NCI-H748 treated with DMSO at 0.1 percent for 48 hours (cell line): ENCODE measurements around the gene OR2V2.
"Not testable (repeated sequence)": the region's sequence is repeated elsewhere in the genome, so short reads cannot be mapped to it uniquely, and the experiment has no call there.

ENCODE experiments used
- DNase-seq: peaks from one replicate; lab custom pipeline; 2025; lab: John Stamatoyannopoulos, UW

Gene OR2V2, protein sequence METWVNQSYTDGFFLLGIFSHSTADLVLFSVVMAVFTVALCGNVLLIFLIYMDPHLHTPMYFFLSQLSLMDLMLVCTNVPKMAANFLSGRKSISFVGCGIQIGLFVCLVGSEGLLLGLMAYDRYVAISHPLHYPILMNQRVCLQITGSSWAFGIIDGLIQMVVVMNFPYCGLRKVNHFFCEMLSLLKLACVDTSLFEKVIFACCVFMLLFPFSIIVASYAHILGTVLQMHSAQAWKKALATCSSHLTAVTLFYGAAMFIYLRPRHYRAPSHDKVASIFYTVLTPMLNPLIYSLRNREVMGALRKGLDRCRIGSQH

DNA sequence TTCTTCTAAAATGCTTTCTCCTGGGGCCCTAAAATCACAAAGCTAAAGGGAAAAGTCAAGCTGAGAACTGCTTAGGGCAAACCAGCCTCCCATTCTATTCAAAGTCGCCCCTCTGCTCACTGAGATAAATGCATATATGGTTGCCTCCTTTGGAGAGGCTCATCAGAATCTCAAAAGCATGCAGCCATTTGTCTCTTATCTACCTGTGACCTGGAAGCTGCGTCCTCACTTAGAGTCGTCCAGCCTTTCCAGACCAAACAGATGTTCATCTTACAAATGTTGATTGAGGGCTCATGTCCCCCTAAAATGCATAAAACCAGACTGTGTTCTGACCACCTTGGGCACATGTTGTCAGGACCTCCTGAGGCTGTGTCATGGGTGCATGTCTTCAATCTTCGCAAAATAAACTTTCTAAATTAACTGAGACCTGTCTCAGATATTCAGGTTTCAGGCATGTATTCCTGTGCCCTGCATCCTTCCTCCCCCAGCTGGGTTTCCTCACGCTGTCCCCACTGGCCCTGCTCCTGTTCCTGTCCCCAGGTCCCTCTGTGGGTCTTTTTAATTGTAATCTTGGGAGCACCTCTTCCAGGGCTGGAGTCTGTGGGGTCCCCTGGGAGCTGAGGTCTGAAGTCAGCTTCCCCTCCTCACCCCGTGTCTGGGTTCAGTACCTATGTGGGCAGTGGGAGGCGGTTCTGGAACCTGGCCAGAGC, at the start of gene OR2V2:
OR2V2 (plus strand) TSS at position 660 of the 710 bp plus-strand sequence. CDS start 7,357 bp downstream, outside the sequence.
- DNase-seq: not testable (repeated sequence)

DNA sequence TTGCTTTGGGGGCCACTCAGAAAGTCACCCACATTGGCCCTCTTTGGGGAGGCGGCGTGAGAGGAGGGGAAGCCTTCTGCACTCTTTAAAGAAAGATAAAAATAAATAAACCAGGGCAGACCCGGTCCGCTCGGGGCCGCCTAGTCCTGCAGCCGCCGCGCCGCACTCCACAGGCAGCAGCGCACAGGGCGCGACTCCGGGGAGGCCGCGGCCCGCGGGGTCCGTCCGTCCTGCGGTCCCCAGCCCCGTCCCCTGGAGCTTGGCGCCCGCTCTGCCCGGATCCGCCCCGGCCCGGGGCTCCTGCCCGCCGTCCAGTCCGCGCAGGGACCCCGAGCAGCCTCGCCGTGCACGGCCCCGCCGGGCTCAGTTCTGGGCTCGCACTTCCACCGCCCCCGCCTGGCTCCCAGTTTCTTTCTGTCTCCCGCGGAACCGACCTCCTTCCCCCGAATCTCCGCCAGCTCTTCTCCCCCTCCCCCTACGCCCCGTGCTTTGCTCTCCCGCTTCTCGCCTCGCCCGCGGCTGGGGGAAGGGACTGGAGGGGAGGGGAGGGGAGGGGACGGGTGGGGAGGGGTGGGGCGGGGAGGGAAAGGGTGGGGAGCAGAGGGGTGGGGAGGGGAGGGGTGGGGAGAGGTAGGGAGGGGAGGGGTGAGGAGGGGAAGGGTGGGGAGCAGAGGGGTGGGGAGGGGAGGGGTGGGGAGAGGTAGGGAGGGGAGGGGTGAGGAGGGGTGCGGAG, 49.5 kb upstream of the OR2V2 start:
- not testable (repeated sequence) for DNase-seq

DNA sequence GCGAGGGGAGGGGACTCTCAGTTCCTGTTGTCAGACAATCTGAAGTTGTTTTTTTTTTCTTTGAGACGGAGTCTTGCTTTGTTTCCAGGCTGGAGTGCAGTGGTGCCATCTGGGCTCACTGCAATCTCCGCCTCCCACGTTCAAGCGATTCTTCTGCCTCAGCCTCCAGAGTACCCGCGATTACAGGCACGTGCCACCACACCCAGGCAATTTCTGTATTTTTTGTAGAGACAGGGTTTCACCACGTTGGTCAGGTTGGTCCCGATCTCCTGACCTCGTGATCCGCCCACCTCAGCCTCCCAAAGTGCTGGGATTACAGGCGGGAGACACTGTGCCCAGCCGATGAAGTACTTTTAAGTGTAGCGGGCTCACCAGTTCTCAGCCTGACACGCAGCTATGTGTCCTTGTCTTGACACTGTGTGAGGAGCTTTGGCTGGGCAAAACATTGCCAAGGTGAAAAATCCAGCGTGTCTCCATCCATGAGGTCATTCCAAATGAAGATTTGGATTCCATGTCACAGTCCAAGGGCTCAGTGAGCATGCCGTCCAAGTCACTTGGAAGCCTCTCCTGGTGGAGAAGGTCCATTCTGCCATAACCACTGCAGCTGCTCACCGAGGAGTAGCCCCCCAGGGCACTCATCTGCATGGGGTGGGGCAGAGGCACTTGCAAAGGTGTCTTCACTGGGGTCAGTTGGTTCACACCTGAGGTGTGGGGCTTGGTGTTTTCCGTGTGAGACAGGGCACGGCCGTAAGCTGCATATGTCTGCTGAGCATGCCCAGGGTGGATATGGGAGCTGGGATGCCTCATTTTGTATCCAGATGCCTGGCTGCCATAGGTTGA, 48.4 kb upstream of the OR2V2 start:
- no peak for DNase-seq

DNA sequence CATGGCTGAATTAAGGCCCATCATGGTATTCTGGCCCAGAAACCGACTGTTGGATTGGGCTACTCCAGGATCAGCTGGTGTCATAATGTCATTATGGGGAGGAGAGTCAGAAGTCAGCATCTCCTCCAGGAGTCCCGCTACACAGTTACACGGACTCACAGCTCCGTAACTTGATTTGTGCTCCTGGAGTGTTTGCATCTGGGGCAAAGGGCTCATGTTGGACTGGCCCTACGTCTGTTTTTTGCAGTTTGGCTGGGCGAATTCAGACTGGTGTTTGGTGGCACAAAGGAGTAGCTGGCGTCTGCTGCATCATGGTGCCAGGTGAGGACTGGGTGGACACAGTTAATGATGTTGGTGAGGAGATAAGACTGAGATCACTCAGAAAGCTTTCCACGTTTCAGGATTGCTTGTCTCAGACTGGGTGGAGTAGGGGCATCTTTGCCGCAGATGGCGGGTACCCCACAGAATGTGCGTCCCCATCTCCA, 47.7 kb upstream of the OR2V2 start:
- DNase-seq: no peak

DNA sequence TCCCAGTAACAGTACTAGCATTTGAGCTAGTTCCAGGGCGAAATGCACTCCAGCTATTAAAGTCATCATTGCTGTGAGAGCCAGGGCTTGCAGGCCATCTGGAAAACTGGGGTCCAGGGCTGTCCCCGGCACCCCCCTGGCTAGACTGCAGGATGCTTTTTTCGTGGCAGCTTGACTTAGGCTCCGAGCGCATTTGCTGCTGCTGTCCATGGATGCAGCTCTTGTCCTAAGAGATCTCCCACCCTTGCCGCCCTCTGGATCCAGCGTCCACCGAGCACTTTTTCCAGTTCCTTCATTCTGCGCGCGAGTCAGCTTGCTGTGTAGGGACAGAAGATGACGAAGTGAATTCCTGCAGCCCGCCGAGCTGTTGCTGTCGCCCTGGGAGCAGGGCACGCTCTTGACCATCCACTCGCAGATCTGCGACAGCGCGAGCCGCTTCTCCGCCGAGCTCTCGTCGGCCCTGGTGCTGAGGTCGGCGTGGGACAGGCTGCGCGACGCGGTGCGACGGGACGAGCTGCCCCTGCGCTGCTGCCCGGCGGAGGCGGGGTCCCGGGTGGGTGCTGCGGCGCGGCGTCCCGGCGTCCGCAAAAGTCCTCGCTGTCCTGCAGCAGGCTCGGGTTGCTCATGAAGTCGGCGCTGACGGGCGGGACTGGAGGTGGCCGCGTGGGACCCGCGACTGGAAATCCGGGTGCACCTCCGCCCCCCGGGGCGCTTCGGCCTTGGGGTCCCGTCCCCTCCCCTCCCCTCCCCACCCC, 47.1 kb upstream of the OR2V2 start:
- no peak for DNase-seq

DNA sequence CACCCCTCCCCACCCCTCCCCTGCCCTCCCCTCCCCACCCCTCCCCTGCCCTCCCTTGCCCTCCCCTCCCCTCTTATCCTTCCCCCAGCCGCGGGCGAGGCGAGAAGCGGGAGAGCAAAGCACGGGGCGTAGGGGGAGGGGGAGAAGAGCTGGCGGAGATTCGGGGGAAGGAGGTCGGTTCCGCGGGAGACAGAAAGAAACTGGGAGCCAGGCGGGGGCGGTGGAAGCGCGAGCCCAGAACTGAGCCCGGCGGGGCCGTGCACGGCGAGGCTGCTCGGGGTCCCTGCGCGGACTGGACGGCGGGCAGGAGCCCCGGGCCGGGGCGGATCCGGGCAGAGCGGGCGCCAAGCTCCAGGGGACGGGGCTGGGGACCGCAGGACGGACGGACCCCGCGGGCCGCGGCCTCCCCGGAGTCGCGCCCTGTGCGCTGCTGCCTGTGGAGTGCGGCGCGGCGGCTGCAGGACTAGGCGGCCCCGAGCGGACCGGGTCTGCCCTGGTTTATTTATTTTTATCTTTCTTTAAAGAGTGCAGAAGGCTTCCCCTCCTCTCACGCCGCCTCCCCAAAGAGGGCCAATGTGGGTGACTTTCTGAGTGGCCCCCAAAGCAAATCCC, 46.2 kb upstream of the OR2V2 start:
- DNase-seq: not testable (repeated sequence)

DNA sequence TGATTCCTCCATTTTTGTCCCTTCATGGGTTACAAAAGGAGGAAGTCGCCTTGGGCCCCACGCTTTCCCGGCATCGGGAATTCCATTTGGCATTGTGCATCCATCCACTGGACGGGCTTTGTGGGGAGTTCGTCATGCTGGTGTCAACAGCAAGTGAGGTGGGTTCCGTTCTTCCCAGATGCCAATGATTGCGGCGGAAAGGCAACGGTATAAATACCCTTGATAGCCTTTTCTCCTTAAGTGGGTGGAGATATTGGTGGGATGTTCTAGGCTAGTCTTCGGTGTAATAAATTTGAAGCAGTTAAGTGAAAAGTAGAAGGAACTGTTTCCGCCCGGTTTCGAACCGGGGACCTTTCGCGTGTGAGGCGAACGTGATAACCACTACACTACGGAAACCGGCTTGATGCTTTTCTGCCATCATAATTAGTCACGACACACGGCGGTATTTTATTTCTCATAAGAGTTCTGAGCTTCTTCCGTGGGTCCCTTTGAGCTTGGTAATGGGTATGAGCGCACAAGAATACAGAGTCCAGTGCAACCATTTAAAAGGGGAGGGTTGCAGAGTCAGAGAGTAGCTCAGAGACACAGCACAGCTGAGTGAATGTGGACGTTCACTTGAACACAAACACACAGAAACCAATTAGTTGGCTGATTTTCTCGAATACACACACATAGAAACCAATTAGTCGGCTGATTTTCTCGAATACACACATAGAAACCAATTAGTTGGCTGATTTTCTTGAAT, 45.3 kb upstream of the OR2V2 start:
- DNase-seq: not testable (repeated sequence)

DNA sequence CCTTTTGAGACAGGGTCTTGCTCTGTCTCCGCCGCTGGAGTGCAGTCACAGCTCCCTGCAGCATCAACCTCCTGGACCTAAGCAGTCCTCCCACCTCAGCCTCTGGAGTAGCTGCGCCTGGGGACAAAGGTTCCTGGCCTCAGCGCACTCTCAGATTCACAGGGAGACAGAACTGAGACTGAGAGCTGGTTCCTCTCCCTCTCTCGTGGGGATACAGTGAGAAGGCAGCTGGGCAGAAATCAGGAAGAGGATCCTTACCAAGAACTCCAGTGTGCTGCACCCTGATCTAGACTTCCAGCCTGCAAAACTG, 43.2 kb upstream of the OR2V2 start:
- DNase-seq: not testable (repeated sequence)

DNA sequence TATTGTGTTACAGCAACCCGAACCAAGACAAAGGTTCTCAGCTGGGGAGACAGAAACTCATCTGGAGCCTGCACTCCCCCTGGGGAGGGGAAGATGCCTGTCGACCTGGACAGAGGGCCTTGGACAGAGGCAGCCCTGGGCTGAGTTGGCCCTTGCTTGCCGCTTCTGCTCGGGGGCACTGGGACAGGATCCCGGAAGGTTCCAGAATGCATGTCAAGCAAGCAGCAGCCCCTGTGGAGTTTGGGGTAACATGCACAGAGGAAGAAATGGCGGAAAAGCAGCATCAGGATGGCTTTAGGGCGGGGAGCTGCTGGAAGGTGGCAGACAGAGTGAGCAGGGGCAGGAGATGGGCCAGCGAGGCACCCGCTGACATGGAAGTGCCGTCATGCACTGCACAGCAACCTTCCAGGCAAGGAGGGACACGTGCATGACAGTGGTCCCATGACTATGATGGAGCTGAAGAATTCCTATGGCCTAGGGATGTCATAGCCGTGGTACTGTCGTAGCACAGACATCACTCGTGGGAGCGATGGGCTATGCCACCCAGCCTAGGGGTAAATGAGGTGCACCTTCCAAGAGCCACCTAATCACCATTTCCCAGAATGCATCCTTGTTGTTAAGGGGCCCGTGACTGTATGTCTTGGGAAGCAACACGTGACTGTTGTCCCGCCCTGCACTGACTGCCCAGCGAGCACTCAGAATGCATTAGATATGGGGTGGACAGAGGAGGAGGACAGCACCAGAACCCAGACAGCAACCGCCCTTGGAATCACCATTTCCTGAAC, 42.6 kb upstream of the OR2V2 start:
- DNase-seq: not testable (repeated sequence)

DNA sequence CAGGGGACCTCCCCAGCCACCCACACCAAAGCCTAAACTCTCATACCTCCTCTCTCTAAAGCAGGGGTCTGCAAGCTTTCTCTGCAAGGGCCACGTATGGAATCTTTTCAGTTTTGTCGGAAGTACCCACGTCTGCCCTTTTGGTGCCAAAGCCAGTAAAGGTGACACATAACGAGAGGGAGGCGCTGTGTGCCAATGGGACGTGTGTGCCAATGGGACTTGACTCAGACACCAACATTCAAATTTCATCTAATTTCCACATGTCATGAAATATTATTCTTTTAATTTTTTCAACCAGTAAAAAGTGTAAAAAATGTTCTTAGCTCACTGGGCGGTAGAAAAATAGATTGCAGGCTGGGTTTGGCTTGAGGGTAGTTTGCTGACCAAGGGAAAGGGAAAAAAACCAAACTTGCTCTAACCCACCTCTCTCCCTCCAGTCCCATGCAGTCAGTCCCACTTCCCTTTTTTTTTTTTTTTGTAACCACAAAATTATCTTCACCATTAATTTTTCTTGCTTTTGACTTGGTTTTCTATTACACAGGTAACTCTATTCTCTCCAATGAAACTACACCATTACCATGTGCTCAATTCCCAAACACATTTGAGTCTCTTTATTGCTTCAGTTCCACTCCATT, 41.9 kb upstream of the OR2V2 start:
- DNase-seq: no peak

DNA sequence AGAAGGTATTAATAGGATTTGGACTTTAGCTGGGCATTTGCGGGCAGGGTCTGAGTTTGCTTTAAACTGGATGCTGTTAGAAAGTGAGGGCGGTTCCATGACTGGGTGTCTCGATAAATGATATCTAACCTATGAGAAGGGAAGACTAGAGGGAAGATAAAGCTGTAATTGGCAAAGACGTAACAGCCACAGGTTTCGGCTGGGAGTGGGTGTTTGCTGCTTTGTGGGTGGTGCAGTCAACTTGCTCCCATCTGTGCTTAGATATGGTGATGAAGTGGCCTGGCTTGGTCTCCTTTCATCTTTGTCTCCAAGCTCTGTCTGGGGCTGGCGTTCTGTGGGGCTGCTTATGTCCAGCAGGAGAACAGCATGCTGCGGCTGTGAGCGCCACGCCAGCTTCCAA, 39.7 kb upstream of the OR2V2 start:
- DNase-seq: no peak

DNA sequence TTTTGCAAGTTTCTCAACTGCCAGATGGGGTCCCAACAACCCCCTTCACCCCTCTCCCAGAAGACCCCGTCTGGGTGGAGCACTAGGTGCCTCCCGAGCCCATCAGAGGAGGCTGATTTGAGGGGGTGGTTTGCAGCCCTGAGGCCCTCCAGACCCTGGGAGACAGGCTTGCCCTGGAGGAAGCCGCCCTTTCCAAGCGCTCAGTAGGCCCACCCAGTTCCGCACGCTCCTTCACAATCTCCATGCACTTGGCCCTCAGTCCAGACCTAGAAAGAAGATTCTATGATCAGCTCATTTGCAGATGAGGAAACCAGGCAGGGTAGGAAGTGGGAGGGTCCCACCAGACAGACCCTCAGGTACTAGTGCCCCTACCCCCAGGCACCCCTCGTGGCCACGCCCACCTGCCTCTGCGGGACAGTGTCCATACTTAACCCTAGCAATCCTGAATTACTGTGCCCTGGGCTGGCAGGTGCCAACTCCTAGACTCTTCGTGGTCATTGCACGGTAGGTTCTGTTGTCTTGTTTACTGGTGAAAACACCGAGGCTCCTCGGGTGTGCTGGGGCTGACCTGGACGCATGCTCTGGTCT, 38.7 kb upstream of the OR2V2 start:
- DNase-seq: no peak

DNA sequence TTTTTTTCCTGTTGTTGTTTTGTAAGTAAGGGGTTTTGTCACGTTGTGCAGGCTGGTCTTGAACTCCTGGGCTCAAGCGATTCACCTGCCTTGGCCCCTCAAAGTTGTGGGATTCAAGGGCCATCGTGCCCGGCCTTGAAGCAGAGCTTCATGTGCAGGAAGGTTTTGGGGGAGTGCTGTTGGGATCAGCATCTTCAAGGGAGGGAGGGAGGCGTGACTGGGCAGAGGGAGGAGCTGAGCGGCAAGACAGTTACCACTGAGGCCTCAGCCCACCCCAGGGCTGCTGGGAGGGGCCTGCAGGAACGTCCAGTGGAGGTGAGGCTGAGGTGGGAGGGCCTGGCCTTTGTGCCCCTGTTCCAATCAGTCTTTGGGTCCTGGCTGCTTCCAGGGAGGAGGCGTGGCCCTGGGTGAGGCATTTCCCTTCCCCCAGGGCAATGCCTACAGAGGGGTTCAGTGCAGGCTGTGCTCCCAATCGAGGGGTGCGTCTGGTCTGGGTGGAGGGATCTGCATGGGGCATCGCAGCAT, 37.8 kb upstream of the OR2V2 start:
- DNase-seq: no peak

DNA sequence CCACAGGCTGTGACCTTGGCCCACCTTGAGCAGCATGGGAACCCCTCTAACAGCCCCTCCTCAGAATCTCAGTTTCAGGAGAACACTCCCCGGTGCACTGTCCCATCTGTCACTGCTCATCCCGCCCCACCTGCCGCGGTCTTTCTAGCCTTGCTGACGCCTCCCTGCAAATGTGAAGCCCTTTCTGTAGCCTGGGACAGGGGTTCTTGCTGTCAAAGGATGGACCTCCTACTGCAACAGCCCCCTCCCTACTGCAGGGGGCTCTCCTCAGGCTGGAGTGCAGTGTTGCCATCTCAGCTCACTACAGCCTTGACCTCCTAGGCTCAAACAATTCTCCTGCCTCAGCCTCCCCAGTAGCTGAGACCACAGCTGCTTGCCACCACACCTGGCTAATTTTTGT, 36.4 kb upstream of the OR2V2 start:
- no peak for DNase-seq

DNA sequence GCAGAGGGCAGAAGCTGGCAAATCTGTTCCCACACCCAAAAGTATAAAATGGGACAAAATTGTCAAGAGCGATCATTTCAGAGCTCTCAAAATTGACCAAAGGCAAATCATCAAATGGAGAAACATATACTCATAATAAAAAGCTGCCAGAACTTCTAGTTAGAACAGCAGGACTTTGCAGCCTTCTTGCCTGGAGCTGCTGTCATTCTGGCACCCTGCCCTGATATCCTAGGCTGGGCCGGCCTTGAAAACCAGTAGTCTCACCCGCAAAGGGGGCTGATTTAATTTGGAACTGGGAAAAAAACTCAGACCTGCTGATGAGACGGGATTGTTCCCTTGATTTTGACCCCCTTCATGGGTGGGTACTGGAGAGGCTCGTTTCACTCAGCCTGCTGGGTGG, 34.9 kb upstream of the OR2V2 start:
- DNase-seq: no peak

DNA sequence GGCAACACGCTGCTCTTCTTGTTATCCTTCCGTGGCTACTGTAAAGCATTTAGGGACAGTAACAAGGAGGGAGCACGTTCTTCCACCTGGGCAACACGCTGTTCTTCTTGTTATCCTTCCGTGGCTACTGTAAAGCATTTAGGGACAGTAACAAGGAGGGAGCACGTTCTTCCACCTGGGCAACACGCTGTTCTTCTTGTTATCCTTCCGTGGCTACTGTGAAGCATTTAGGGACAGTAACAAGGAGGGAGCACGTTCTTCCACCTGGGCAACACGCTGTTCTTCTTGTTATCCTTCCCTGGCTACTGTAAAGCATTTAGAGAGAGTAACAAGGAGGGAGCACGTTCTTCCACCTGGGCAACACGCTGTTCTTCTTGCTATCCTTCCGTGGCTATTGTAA, 33.8 kb upstream of the OR2V2 start:
- DNase-seq: not testable (repeated sequence)

DNA sequence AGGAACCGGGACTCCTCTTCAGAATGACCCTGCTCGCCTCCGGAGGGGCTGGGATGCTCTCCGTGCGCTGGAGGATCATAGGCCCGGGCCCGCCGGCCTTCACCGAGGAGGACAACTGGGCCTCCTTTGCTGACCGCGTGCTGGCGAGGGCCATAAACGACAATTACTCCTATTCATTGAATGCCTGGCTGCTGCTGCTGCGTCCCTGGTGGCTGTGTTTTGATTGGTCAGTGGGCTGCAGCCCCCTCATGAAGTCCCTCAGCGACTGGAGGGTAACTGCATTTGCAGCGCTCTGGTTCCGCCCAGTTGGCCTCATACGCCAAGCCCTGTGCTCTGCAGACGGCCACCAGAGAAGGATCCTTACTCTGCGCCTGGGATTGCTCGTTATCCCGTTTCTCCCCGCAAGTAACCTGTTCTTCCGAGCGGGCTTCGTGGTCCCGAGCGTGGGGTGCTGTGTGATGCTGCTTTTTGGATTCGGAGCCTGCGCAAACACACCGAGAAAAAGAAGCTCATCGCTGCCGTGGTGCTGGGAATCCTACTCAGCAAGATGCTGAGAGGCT, 33.0 kb upstream of the OR2V2 start:
- no peak for DNase-seq
